Measurements from ENCODE around the gene GABBR1.

GABBR1 gene

DNA sequence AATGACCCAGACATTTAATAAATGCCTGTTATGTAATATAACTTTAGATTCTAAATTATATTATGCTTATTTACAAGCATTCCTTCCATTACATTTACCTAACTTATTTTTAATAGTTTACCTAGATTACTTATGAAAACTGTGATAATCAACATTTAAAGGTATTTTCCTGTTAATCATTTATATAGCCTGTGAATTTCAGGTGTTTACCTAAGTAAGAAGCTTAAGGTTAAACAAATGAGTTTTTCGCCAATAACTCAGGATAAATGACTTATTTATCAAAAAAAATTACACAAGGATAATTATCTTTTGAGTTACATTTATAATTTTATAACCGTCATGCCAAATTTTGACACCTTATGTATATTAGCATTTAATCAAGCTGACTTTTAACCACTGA lies 108.9 kb downstream of the GABBR1 start:
- DNase-seq = no peak

DNA sequence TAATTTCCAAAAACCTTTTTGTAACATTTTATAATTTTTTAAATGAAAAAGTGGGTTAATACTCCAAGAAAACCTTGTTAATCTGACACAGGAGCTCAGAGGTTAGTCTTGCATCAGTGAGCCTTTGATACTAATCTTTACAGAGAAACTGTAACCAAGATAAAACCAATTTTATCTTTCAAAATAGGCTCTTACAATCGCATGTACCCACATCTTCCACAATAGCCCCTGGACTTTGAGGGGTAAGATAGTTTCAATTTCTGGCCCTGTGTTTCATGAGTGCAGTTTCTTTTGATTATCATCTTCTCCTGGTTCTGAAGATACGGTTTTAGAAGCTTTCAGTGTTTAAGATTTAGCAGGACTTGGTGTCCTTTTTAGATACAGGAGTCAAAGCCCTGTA lies 110.8 kb downstream of the GABBR1 start:
- no peak for DNase-seq

- no peak for DNase-seq
These were observed 111.8 kb downstream of the GABBR1 start for GRCh38 chr6:29521006-29521680.

GRCh38 chr6:29520232-29520631 lies 112.8 kb downstream of the GABBR1 start:
- DNase-seq = no peak

GRCh38 chr6:29519291-29520010 lies 113.5 kb downstream of the GABBR1 start:
- DNase-seq = no peak

GRCh38 chr6:29517728-29518440 lies 115.1 kb downstream of the GABBR1 start:
- DNase-seq = no peak

DNA sequence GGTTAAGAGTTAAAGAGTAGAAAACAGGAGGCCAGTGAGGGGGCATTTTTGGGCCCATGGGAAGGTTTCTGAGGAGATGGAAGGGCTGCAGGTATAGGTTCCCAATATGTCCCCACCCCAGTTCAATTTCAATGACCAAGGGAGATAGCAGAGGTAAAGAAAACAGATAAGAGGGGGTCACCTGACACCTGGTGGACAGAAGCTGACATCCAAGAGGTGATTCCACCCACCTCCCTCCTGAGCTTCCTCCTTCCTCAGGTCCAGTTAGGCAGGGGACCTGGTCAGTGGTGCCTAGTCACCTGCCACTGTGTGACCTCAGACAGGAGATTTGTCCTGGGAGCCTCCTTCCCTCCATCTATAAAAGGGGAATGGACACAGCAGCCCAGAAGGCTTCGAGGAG lies 115.7 kb downstream of the GABBR1 start:
- no peak for DNase-seq

- no peak for DNase-seq
These were observed 116.9 kb downstream of the GABBR1 start for GRCh38 chr6:29516108-29516507.

GRCh38 chr6:29510746-29511300 lies 122.2 kb downstream of the GABBR1 start:
- no peak for DNase-seq

DNA sequence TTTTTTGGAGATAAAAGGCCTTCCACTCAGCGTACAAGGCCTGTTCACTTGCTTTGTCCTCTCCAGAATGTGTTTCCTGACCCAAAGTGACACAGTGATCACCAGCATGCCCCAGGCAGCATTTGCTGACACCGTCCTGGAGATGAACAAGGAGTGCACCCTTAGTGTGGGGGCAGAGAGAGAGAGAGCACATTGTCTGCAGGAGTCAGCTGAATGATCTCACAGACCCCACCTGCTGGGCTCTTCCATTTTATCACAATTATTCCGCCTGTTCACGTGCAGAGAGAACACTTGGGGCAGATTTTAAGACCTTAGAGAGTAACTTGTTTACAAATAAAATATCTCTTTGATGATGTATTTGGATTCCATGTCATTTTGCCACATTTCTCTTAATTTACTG lies 122.8 kb downstream of the GABBR1 start:
- DNase-seq = no peak
